Fibroblast of the aortic adventitia (primary cell): Measurements from ENCODE around the gene ZNF615. TPM values are rescaled to one million over a fixed set of nuclear protein-coding genes. Genes with fewer than 3 reads are reported as not detected.
"Not testable (repeated sequence)": the region's sequence is repeated elsewhere in the genome, so short reads cannot be mapped to it uniquely, and the experiment has no call there.

ENCODE experiments used
- DNase-seq: peaks from one replicate; pipeline ENCODE4 v3.0.0-alpha.2; 2010; ENCODE audit warnings: low read depth
- H3K4me3 ChIP-seq: 2 replicates; pipeline ENCODE4 v1.5.1; 2011; ENCODE audit warnings: low read depth, mild to moderate bottlenecking, control low read depth, low read length, moderate library complexity
- CTCF ChIP-seq: IDR thresholded peaks from 2 replicates; pipeline ENCODE4 v1.5.1; 2011; ENCODE audit warnings: mild to moderate bottlenecking, low read length, control low read depth, inconsistent platforms; ENCODE audit not compliant: insufficient read depth
- total RNA-seq: library from RNA; depleted of rRNA; stranded (reverse); fragments of >200 nt; gene quantifications from 2 replicates; pipeline ENCODE4 v1.2.3, GENCODE V29; 2012; ENCODE audit warnings: low replicate concordance

ZNF615 gene
- total RNA-seq, 1 donor = 10.8 TPM

- peak; percentile 85 for DNase-seq
- no peak for TF ChIP-seq CTCF
- H3K4me3 ChIP-seq = peak within 1 kb of the TSS; percentile 94
These were observed 20.2 kb upstream of the ZNF615 start, which contains the start of gene ZNF614 for GRCh38 chr19:52028027-52028779. Gene ZNF614, minus strand, starts transcription at chr19:52028379. Its CDS starts 2,634 bp downstream, at chr19:52025745.

- H3K4me3 ChIP-seq, DNase-seq: not testable (repeated sequence)
These were observed 18.4 kb upstream of the ZNF615 start for GRCh38 chr19:52026255-52026990.

DNA sequence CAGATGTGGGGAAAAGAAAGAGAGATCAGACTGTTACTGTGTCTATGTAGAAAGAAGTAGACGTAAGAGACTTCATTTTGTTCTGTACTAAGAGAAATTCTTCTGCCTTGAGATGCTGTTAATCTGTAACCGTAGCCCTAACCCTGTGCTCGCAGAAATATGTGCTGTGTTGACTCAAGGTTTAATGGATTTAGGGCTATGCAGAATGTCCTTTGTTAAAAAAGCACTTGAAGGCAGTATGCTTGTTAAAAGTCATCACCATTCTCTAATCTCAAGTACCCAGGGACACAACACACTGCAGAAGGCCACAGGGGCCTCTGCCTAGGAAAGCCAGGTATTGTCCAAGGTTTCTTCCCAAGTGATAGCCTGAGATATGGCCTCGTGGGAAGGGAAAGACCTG is 16.5 kb upstream of the ZNF615 start:
- H3K4me3 ChIP-seq, DNase-seq: not testable (repeated sequence)

DNA sequence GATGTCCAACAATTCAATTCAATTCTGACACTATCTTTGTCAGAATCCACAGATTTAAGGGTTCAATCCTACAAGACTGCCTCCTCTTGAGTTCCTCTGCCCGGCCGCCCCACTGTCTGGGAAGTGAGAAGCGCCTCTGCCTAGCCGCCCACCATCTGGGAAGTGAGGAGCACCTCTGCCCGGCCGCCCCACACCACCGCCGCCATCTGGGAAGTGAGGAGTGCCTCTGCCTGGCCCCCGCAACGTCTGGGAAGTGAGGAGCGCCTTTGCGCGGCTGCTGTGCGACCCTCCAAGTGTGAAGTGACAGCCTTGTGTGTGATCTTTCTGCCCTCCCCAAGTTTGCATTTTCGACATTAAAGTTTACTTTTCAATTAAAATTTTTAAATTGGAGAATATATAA is 14.2 kb upstream of the ZNF615 start:
- TF ChIP-seq CTCF = no peak
- DNase-seq = no peak
- no peak overlapping the region for H3K4me3 ChIP-seq

DNA sequence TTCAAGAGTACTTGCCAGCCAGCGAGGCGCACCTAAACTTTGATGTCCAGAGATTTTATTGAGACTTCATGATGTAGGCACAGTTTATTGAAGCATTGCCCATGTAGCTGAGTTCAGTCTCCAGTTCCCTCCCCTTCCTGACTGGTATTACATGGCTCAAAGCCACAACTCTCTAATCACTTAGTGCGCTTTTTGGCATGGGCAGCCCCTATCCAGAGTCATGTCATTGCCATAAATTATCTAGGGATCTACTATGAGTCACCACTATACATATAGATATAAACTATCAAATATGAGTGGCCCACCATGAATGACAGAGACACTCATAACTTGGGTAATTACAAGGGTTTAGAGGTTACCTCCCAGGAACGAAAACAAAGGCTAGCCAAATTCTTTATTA is 12.5 kb upstream of the ZNF615 start:
- no peak for TF ChIP-seq CTCF
- DNase-seq = no peak
- H3K4me3 ChIP-seq = no peak overlapping the region

GRCh38 chr19:52010674-52011073 is 2.7 kb upstream of the ZNF615 start:
- TF ChIP-seq CTCF = no peak
- DNase-seq = no peak
- no peak overlapping the region for H3K4me3 ChIP-seq

- peak; percentile 7 for DNase-seq
- H3K4me3 ChIP-seq = peak overlapping the region; percentile 98
- no peak for TF ChIP-seq CTCF
These were observed 583 bp downstream of the ZNF615 start for GRCh38 chr19:52007451-52007805.
